Islet of Langerhans (tissue), 1 donor: Measurements from ENCODE around the gene LDLRAD4.

ENCODE experiments used
- FAIRE-seq: peaks from one replicate; lab custom pipeline; 2011; peaks lifted over from hg19 to GRCh38; lab: Jason Lieb, UNC

LDLRAD4 gene

DNA sequence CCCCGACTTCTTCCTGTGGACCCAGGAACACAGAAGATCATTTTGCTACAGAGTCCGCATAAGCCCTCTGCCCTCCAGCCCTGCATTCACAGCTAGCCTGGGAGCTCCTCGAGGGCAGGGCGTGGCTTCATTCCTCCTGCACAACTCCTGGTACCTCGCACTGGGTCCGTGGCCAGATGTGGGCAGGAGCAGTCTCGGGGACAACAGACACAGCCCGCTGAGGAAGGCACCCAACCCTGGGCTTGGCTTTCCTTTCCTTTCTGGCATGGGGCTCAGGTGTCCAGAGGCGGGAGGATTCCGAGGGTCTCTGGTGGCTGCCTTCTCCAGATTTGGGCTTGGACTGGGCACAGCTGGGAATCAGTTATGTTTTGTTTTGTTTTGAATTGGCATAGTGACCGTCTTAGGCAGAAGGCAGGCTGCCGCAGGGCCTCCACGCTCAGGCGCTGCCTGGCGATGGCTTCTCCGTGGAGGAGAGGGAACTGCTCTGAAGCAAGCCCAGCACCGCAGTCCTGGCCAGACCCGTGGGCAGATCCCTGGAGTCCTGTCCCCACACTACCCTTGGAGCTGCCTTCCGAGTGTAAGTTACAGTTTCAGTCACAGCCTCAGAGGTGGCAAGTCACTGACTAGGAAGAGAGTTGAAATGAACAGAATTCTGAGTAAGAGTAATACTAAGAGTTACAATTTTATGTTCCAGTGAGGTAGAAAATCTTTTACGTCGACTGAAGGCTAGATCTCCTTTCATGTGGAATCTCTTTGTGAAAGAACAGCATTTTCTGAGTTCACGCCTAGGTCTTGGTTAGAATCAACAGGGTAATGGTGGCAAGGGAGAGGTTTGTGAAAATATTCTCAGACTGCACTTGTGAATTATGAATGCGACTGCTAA, 47.9 kb downstream of the LDLRAD4 start:
- no peak for FAIRE-seq

DNA sequence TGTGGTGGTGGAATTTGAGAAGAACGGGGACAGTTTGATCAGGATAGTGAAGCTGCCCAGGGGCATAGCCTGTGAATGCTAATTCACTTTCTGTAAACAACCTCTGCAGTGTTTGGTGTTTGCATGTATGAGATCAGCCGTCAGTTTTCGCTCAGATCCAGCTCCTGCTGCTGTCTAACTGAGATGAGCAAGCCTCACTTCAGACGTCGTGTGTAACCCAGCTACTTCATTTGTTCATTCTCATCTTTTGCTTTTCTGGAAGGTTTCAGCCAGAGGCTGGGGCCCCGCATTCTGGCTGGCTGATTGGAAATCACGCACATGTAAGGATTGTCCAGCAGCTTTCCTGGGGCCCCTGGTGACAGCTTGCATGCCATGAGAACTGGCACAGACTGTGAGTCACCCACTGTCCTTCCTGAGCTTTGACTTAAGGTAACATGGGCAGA, 48.9 kb downstream of the LDLRAD4 start:
- no peak for FAIRE-seq

DNA sequence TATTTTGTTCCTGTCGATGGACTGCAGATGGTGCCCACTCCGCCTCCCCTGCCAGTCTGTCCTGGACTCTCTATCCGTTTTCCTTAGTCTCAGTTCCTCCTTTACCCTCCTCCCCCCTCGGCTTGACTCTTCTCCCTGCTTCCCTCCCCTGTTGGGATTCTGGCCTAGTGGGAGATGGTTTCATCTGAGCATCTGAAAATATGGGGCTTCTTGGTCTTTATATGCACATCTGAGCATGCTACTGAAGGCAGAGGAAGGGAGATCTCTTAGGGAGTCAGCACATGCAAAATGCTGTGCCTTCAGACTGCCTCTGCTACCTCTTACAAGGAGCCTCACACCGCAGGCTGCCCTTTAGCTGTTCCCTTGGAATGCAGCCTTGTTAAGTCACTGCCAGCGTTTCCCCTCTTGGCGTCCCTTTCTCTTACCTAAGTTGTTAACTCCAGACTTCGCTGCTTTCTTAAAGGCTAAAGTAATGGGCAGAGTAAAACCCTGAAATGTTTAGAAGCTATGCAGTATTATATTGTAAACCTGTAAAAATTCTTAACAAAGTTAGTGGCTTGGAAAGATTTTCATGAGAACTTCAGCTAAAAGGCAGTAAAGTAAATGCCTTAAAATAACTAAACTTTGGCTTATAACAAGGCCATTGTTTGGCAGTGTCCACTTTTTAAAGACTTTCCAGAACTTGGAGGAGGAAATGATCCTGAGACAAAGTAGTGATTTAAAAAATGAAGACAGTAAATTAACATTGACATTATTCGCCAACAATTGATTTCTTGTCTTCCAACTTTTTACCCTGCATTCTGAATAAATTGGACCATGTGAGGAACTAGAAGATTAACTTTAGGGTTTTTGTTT, 49.8 kb downstream of the LDLRAD4 start:
- no peak for FAIRE-seq

DNA sequence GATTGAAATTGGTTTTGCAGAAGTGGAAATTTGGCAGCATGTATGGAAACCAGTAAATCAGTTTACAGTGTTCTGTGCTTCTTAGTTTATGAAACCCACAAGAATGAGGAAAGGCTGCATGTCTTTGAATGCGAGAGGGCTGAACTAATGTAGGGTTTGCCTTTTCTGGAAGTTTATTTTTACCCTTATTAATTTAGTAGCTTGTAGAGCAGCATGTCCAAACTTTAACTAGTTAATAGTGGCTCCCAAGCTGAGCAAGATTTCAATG, 50.4 kb downstream of the LDLRAD4 start:
- no peak for FAIRE-seq

DNA sequence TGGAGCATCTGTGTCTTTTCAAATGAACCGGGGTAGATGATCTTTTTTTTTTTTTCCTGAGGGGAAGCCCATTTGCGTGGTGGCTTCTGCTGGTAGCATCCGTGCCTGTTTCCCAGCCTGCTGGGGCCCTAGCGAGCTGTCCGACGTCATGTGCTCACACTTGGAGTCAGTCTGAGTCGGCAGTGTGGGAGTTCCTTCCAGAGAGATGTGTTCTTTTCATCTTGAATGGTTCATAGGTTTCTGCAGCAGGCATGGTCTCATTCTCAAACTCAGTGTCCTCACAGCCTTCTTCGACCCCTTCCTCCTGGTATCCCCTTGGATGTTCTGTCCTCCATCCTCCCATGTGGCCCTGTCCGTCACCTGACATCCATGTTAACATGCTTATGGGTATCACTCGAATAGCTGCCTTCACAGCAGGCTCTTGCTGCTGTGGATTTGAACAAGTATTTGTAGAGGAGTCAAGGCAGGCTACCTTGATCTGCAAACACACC, 51.0 kb downstream of the LDLRAD4 start:
- no peak for FAIRE-seq

DNA sequence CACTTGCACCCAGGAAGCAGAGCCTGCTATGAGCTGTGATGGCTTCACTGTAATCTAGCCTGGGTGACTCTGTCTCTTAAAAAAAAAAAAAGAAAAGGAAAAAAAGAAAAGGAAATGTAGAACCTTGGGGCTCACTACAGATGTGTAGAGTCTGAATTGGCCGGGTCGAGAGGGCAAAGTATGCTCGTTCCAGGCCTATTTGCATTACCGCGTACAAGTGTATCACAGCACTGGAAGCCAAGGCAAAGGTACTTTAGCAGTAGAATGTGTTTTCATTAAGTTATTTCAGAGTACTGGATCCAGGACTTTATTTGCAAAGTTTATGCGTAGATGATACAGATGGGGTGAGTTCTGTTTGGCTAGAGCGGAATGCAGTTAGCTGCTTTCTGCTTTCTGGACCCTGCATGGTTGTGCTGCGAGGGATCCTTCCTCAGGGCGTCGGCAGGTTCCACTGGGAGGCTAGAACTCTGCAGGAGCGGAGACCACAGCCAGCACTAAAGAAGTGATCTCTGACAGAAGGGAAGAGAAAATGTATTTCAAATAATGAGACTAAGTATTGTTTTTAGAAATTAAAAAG, 51.8 kb downstream of the LDLRAD4 start:
- no peak for FAIRE-seq

DNA sequence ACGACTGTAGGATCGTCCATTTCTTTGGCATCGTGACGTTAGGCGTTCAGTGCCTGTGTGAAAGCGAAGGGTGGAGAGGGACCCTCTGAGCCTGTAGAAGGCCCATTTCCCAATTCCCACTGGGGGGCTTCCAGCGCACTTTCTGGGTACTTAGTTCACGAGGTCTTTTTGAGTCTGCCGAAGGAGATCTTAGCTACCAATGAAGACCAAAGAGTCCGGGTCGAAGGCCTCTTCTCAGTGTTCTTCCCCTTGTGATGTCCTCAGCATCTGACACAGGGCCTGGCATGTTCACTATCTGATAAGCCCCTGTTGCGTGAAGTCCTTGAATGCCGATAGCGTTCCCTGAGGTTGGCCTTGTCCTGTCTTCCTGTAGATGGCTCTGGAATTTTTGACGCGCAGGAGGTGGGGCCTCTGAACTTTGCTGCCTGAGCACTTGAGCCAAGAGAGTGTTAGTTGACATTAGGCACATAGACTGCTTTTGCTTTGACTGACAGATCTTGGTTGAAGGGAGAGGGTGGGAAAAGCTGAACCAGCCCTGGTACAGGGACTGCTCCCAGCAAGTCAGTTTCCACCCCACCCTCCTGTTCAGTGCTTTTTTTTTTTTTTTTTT, 52.8 kb downstream of the LDLRAD4 start:
- no peak for FAIRE-seq

DNA sequence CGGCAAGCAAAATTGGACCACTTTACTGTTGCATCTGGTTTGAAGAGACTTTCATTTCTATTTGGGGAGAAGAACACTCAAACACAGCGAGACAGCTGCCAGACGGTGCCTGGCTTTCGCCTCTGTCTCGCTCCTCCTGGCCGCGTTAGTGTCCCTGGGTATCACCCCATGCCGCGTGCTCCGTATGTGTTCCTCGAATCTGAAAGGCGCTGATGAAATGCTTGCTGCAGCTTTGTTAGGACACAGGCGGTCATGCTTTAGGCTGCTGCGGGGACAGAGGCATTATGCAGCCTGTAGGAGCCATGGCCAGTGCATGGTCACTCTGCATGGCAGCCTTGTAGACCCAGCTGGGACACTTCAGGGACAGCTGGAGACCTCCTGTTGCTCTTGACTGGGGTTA, 53.9 kb downstream of the LDLRAD4 start:
- FAIRE-seq = no peak

DNA sequence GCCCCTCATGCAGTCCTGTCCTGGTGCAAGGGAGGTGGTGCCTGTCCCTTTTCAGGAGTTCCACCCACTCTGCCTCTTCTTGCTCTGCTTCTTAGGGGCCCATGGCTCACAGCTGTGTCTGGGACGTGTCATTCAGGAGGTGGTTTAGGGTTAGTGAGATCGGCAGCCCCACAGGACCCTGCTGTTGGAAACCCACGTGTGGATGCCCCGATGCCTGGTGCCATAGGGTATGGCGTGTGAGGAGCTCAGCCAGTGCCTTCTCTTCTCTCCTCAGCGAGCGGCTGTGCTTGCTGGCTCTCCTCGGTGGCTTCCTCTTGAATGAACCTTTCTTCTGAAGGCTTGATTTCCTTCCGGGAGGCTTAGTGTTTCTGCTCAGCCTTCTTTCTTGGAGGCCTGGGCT, 55.2 kb downstream of the LDLRAD4 start:
- FAIRE-seq = no peak

DNA sequence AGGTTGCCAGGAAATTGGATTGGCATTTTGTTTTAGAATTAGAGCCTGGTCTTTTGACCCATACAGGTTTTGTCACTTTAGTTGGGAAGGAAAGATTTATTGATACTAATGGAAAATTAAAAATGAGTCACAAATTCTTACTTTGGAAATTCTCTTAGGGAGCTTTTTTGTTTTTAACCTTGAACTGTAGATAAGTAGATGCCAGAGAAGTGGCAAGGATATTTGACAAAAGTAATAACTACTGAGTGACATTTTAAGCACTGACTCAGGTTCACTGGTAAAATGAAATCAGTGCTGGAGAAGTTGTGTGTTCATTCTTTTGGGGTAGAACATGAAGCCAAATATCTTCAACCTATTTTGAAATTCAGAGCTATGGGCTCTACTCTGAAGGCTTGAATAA, 56.5 kb downstream of the LDLRAD4 start:
- FAIRE-seq = no peak

DNA sequence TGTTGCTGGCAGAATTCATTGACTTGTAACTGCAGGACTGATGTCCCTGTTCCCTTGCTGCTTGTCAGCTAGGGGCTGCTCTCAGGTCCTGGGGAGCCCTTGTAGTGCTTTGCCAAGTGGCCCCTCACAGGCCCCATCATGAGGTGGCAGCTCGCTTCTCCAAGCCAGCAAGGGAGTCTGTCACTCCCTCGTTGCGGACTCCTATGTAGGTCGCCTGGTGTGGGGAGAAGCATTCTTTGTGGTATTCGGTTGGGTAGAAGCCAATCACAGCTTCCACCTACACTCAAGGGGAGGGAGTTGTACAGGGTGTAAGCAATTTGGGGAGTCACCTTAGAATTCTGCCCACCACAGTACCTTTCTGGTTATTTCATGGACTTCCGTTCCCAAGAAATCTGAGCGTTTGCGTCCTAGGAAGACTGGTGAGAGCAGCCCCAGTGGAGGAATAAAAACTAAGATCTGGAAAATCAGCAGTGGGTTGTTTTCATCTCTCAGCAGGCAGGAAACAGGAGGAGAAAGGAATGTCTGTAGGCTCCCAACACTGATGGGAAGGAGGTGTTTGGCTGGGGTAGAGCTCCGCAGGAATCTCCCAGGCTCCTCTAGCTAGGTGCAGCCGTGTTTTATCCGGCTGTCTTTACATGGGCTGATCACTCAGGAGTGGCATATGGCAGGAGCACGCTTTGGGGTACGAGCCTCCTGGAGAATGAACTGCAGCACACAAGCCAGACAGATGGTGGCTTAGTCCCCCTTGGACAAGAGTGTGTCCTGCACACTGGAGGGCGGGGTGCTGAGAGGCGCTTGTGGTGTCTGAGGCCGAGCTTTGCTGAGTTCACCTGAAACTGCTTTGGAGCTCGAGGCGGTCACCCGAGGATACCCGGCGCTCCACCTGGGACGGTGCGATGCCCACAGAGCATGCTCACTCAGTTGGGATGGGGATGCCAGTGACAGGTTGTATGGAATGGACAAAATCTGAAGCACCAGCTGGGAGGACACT, 58.3 kb downstream of the LDLRAD4 start:
- FAIRE-seq = no peak

DNA sequence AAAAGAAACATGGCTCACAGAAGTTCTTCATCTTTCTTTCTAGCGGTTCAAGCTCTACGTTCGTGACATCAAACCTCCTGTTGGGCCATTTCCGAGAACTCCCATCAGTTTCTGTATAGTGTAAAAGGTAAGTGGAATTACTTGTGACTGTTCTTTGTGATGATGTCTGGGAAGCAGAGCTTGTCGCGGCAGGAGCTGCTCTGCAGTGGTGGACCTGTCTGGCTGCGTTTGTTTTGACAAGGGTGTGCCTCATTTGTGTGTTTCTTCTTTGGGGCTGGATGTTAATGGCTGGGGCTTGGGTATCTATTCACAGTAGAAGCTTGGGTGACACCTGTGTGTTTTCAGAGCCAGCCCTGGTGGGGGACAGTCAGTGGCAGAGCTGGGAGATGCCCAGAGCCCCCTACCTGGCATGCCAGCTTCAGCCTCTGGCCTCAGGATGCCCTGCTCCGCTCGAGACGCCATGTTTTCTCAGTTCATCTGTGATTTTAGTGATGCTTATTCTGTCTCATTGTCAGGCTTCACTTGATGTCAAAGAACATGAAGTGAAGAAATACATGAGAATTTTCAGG, 59.6 kb downstream of the LDLRAD4 start:
- FAIRE-seq = no peak

DNA sequence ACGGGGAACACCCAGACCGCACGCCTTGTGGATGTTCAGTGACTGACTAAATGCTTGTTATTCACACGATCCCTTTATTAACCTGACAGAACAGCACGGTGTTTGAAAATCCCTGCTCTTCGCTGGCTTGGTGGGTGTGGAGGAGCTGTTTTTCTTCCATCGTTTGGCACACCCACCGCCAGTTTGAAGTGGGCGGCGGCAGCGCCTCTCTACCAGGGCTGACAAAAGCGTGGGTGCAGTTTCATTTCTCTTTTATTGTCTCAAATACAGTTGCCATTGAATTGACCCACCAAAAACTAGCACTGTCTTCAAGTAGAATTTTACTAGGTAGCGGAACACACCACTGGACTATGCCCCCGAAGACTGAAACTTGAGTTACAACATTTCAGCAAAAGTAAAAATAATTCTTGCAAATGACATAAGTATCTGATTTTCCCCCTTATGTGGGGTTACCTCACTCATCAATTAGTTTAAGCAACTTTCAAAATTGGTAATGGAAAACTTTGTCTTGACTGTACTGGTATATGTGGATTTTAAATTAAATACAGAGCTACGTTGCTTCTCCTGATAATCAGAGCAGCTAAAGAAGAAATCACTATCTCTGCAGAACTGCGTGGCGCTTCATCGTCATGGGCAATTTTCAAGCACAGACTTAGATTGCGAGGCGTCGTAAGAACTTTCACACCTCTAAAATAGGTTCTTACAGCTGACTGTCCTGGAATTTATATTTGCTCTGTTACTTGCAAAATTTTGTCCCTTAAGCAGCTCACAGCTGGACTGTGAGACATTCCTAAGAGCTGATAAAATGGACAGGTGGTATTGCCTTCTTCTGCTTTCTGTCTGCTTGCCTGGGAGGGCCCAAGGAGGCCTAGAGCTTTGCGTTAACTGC, 60.9 kb downstream of the LDLRAD4 start:
- no peak for FAIRE-seq

DNA sequence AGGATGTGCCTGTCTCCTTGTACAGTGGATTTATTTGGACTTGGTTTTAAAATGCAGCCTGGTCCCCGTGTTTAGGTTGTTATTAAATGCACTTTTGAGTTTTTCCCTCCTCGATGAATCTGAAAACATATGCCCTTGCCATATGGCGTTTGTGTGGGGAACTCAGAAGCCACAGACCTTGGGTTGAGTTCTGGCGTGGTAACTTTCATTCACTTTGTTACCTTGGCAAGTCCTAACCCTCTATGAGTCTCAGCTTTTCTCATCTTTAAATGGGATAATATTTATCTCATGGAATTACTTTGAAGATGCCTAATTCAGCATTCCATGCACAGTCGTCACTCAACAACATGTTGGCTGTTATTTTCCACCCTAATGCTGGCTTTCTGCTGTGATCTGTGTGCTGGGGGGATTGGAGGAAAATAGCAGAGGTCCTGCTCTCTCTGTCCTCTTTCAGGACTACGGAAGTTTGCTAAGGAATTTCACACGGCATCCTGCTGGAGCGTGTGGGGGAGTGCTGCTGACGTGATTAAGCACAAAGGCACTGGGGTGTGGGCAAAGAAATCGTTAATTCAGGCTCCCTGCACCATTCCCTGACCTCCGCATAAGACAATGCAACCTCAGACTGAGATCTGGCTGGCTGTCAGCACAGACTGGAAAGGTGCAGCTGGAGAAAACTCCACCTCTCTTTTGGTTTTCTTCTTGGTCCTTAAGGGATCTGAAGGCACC, 61.7 kb downstream of the LDLRAD4 start:
- FAIRE-seq = no peak

DNA sequence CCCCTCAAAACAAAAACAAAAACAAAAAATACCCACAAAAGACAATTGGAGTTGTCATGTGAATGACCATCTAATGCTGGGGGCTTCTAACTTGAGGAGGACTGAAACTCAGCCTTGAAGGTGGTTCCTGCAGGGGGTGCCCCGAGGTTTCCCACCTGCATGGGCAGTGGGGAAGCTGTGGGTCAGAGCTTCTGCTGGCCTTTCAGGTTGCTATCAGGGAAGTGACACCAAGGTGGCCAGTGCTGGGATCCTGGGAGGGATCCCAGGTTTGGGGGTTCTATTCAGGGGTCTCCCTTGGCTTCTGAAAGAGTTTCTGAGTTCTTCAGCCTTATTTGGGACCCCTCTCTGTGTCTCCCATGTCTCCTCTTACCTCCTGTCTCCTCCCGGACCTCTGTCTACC, 62.8 kb downstream of the LDLRAD4 start:
- FAIRE-seq = no peak

DNA sequence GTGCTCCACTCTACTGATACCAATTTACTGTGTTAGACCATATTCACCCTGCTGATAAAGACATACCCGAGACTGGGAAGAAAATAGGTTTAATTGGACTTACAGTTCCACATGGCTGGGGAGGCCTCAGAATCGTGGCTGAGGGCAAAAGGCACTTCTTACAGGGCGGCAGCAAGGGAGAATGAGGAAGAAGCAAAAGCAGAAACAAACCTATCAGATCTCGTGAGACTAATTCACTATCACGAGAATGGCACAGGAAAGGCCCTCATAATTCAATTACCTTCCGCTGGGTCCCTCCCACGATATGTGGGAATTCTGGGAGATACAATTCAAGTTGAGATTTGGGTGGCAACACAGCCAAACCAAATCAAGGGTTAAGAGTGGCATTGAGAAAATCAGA, 65.2 kb downstream of the LDLRAD4 start:
- FAIRE-seq = no peak

DNA sequence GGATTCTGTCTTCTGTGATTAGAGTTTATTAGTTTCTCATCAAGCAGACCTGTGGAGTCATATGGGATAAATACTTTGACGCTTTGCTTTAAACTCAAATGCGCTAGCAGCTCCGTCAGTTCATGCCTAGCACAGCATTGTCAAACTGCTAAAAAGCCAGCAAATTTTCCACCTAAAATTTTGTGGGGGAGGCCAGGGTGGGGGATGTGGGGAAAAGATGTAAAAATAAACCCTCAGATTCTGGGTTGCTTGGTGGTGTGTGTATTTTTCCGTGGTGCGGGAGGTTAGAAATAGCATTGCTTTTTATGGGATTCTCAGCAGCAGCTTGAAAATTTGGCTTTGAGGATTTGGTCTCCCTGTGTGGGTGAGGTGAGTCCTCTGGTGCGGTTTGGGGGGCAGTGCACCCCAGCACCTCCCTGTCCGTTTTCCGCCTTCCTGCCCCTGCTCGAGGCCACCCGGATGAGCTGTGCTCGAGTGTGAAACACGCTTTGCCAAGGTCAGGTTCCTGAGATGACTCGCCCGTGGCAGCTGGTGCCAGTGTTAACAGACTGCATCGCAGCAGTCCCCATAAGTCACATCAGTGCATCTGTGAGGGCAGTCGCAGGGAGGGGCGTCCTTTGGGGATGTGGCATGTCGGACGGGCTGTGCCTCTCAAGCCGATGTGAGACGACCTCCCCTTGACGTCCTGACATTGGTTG, 65.9 kb downstream of the LDLRAD4 start:
- FAIRE-seq = no peak

DNA sequence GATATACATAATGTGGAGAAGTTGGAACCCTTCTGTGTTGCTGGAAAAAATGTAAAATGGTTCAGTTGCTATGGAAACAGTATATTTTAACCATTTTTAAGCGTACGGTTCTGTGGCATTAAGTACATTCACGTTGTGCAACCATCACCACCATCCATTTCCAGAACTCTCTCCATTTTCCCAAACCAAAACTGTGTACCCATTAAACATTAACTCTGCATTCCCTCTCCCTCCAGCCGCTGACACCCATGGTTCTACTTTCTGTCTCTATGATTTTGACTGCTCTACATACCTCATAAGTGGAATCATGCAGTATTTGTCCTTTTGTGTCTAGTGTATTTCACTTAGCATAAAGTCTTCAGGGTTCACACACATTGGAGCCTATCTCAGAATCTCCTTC, 67.3 kb downstream of the LDLRAD4 start:
- FAIRE-seq = no peak
